GM10248 (cell line): ENCODE results near the gene ABCG5.

ENCODE experiments used
- CTCF ChIA-PET: fragments of 300-600 bp; sonication (Branson Sonifier 250); formaldehyde crosslinking; extraction: SDS; loops from one replicate; lab custom pipeline; 2021; ENCODE audit warnings: antibody characterized with exemption; lab: Yijun Ruan, JAX
- POLR2A ChIA-PET: fragments of 350-650 bp; sonication (Branson Sonifier 250); formaldehyde crosslinking; extraction: SDS; loops from one replicate; lab custom pipeline; 2020; ENCODE audit warnings: antibody characterized with exemption; lab: Yijun Ruan, JAX
- DNase-seq: peaks from one replicate; pipeline ENCODE4 v3.0.0; 2012; ENCODE audit errors: extremely low spot score
- CTCF ChIP-seq: IDR thresholded peaks from 2 replicates; pipeline ENCODE4 v1.5.1; 2012; ENCODE audit warnings: mild to moderate bottlenecking, low read depth; ENCODE audit errors: extremely low read depth, missing control alignments, control extremely low read depth

The ABCG5 gene

GRCh38 chr2:43825841-43826240, 12.8 kb downstream of the ABCG5 start:
- DNase-seq = no peak
- no peak for TF ChIP-seq CTCF
- POLR2A ChIA-PET = no interaction called here
- CTCF ChIA-PET = interaction anchor here (1.0 to 2.5 kb wide), 2 partner anchors 10 to 11 kb away, joined by 4 to 6 read pairs; no protein-coding TSS in a partner anchor

GRCh38 chr2:43824951-43825493, 13.6 kb downstream of the ABCG5 start:
- ChIA-PET CTCF (interaction anchor here (1.0 to 2.5 kb wide), 2 partner anchors 10 to 12 kb away, joined by 4 to 6 read pairs; no protein-coding TSS in a partner anchor), POLR2A (no interaction called here)
- DNase-seq = no peak
- no peak for TF ChIP-seq CTCF

- no peak for DNase-seq
- ChIA-PET CTCF (interaction anchor here (2.5 kb wide), 1 partner anchor 12 kb away, joined by 6 read pairs; no protein-coding TSS in a partner anchor), POLR2A (no interaction called here)
- no peak for TF ChIP-seq CTCF
Measured at GRCh38 chr2:43824512-43824911, 14.1 kb downstream of the ABCG5 start.

- ChIA-PET POLR2A (no interaction called here), CTCF (no interaction called here)
- no peak for DNase-seq
- no peak for TF ChIP-seq CTCF
Measured at GRCh38 chr2:43823751-43824150, 14.9 kb downstream of the ABCG5 start.

- no peak for DNase-seq
- no peak for TF ChIP-seq CTCF
- POLR2A ChIA-PET = no interaction called here
- CTCF ChIA-PET = interaction anchor here (2.0 kb wide), 1 partner anchor 13 kb away, joined by 5 read pairs; no protein-coding TSS in a partner anchor
Measured at GRCh38 chr2:43822839-43823238, 15.8 kb downstream of the ABCG5 start.

- CTCF ChIA-PET = no interaction called here
- POLR2A ChIA-PET = no interaction called here
- TF ChIP-seq CTCF = no peak
- DNase-seq = no peak
Measured at GRCh38 chr2:43819491-43820163, 19.0 kb downstream of the ABCG5 start.
